ENCODE results near the gene FGF12. TPM values are rescaled to one million over a fixed set of nuclear protein-coding genes. Genes with fewer than 3 reads are reported as not detected.

Gene FGF12
- total RNA-seq, 1 experiment from 2014 or later = 0.51 TPM

DNA sequence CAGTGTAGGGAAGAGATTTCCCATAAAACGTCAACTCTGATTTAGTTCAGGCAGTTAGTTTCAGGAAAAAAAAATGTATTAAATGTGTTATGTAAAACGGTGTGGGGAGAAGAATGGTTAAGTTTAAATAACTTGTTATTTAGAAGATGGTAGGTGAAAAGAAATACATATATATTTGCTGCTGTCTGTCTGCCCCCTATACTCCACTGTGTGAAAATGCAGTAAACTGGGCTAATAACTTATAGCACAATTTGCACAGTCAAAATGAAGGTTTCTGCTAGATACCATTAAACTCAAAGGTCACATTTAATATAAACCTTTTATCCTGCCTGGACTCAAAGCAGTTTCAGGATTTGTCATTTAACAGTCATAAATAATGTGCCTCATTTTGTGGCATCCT lies 515.0 kb downstream of the FGF12 start:
- no peak overlapping the region for H3K27ac ChIP-seq (ENCODE audit: low read length)
- no peaks in the 10 kb centered on the region for H3K9me3 ChIP-seq (ENCODE audit: control insufficient read depth, insufficient read depth, low read depth, low read length)
- intact Hi-C loops (cut with micrococcal nuclease; ENCODE audit: unreplicated experiment) = no loop called here
- ATAC-seq (no peak), DNase-seq (ENCODE audit: low read depth, low spot score) (no peak)
- in situ Hi-C loops (cut with HindIII; ENCODE audit: low pct_unique_long_range_greater_than_20kb, low sequenced_read_pairs) = no loop called here
- POLR2A ChIA-PET = no interaction called here
- H3K4me3 ChIP-seq (ENCODE audit: low read depth in 2 of 2, low read length in 2 of 2) = no peak overlapping the region
- no peaks in the 10 kb centered on the region for H3K4me1 ChIP-seq (ENCODE audit: control insufficient read depth, insufficient read depth, low read length)
- no peaks in the 10 kb centered on the region for H3K36me3 ChIP-seq (ENCODE audit: control insufficient read depth, insufficient read depth, low read length)
- BruUV-seq (replicated peaks) = no TSS peak
- CTCF ChIA-PET = interaction anchor here (0.6 to 0.7 kb wide), 2 partner anchors 20 to 818 kb away, joined by 3 to 4 read pairs; no protein-coding TSS in a partner anchor
- H3K27me3 ChIP-seq (ENCODE audit: control insufficient read depth, insufficient read depth, low read length) = no peaks in the 10 kb centered on the region
- TF ChIP-seq TCF7L2 (IDR thresholded peaks at IDR 0.05; ENCODE audit: low read depth, low read length) (no peak), POLR2AphosphoS5 (IDR thresholded peaks at IDR 0.05; ENCODE audit: low read depth, low read length) (no peak), SIN3A (IDR thresholded peaks at IDR 0.05; ENCODE audit: borderline replicate concordance, insufficient read depth, low read depth, low read length) (no peak)
- TF ChIP-seq, protein P1, sequence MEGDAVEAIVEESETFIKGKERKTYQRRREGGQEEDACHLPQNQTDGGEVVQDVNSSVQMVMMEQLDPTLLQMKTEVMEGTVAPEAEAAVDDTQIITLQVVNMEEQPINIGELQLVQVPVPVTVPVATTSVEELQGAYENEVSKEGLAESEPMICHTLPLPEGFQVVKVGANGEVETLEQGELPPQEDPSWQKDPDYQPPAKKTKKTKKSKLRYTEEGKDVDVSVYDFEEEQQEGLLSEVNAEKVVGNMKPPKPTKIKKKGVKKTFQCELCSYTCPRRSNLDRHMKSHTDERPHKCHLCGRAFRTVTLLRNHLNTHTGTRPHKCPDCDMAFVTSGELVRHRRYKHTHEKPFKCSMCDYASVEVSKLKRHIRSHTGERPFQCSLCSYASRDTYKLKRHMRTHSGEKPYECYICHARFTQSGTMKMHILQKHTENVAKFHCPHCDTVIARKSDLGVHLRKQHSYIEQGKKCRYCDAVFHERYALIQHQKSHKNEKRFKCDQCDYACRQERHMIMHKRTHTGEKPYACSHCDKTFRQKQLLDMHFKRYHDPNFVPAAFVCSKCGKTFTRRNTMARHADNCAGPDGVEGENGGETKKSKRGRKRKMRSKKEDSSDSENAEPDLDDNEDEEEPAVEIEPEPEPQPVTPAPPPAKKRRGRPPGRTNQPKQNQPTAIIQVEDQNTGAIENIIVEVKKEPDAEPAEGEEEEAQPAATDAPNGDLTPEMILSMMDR (IDR thresholded peaks at IDR 0.05) = peak; percentile 27; the same call in 1 of the 2 replicates
- TF ChIP-seq, protein P2, sequence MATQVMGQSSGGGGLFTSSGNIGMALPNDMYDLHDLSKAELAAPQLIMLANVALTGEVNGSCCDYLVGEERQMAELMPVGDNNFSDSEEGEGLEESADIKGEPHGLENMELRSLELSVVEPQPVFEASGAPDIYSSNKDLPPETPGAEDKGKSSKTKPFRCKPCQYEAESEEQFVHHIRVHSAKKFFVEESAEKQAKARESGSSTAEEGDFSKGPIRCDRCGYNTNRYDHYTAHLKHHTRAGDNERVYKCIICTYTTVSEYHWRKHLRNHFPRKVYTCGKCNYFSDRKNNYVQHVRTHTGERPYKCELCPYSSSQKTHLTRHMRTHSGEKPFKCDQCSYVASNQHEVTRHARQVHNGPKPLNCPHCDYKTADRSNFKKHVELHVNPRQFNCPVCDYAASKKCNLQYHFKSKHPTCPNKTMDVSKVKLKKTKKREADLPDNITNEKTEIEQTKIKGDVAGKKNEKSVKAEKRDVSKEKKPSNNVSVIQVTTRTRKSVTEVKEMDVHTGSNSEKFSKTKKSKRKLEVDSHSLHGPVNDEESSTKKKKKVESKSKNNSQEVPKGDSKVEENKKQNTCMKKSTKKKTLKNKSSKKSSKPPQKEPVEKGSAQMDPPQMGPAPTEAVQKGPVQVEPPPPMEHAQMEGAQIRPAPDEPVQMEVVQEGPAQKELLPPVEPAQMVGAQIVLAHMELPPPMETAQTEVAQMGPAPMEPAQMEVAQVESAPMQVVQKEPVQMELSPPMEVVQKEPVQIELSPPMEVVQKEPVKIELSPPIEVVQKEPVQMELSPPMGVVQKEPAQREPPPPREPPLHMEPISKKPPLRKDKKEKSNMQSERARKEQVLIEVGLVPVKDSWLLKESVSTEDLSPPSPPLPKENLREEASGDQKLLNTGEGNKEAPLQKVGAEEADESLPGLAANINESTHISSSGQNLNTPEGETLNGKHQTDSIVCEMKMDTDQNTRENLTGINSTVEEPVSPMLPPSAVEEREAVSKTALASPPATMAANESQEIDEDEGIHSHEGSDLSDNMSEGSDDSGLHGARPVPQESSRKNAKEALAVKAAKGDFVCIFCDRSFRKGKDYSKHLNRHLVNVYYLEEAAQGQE (IDR thresholded peaks at IDR 0.05; ENCODE audit: insufficient read depth in 1 of 2, low read depth in 2 of 2, low read length in 1 of 2) = no peak

DNA sequence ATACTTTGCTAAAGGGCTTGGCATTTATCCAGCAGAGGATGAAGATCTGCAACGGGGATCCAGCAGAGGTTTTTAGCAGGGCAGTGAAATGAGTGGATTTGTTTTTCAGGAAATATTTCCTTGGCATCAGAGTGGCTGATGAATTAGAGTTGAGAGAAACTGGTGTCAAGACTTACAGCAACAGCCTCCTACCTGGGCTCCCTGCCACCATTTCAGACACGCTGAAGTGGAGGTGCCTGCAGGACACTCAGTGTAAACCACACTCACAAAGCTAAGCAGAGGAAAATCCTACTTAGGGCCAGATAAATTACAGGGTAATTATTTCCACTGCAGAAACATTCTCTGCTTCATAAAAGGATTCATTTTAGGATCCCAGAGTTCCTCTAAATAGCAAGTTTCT lies 519.7 kb downstream of the FGF12 start:
- Histone ChIP-seq H3K4me1 (ENCODE audit: control insufficient read depth, insufficient read depth, low read length) (no peaks in the 10 kb centered on the region), H3K4me3 (ENCODE audit: low read depth in 2 of 2, low read length in 2 of 2) (no peak overlapping the region), H3K9me3 (ENCODE audit: control insufficient read depth, insufficient read depth, low read depth, low read length) (no peaks in the 10 kb centered on the region), H3K27ac (ENCODE audit: low read length) (no peak overlapping the region), H3K27me3 (ENCODE audit: control insufficient read depth, insufficient read depth, low read length) (no peaks in the 10 kb centered on the region), H3K36me3 (ENCODE audit: control insufficient read depth, insufficient read depth, low read length) (no peaks in the 10 kb centered on the region)
- in situ Hi-C loops (cut with HindIII; ENCODE audit: low pct_unique_long_range_greater_than_20kb, low sequenced_read_pairs) (no loop called here), intact Hi-C loops (cut with micrococcal nuclease; ENCODE audit: unreplicated experiment) (no loop called here)
- ATAC-seq = no peak
- ChIA-PET POLR2A (no interaction called here), CTCF (interaction anchor here (0.6 kb wide), 1 partner anchor 490 kb away, joined by 4 read pairs; no protein-coding TSS in a partner anchor)
- TF ChIP-seq, protein P1 (IDR thresholded peaks at IDR 0.05) = no peak
- TF ChIP-seq SIN3A (IDR thresholded peaks at IDR 0.05; ENCODE audit: borderline replicate concordance, insufficient read depth, low read depth, low read length) = no peak
- TF ChIP-seq, protein P2 (IDR thresholded peaks at IDR 0.05; ENCODE audit: insufficient read depth in 1 of 2, low read depth in 2 of 2, low read length in 1 of 2) = no peak
- no peak for TF ChIP-seq POLR2AphosphoS5 (IDR thresholded peaks at IDR 0.05; ENCODE audit: low read depth, low read length)
- no peak for TF ChIP-seq TCF7L2 (IDR thresholded peaks at IDR 0.05; ENCODE audit: low read depth, low read length)
- no peak for DNase-seq (ENCODE audit: low read depth, low spot score)
- BruUV-seq (replicated peaks) = no TSS peak

All from Panc1 (cell line).